C1 segment of cervical spinal cord (tissue), 14 donors: Measurements from ENCODE around the gene TTYH3.
A peak's percentile ranks its signal among the peaks of the same experiment; 100 is the strongest.

Source experiments
- DNase-seq, 14 donors: peaks; one replicate each; lab custom pipeline; 2025; lab: John Stamatoyannopoulos, UW

Gene TTYH3

GRCh38 chr7:2702594-2702957 is 70.8 kb downstream of the TTYH3 start:
- peak in 2 of 14 donors; percentile 35 to 36 for DNase-seq

- no peak for DNase-seq
These were observed 73.7 kb downstream of the TTYH3 start for GRCh38 chr7:2705371-2706096.

GRCh38 chr7:2706685-2707126 is 74.9 kb downstream of the TTYH3 start:
- no peak for DNase-seq

- DNase-seq: no peak
These were observed 75.7 kb downstream of the TTYH3 start for GRCh38 chr7:2707481-2707880.

GRCh38 chr7:2708041-2708440 is 76.3 kb downstream of the TTYH3 start:
- no peak for DNase-seq

GRCh38 chr7:2708547-2709310 is 76.9 kb downstream of the TTYH3 start:
- DNase-seq: no peak

GRCh38 chr7:2709553-2710285 is 77.9 kb downstream of the TTYH3 start:
- DNase-seq: peak in 11 of 14 donors; percentile 11 to 73 (median 42)

GRCh38 chr7:2710286-2710655 is 78.5 kb downstream of the TTYH3 start:
- no peak for DNase-seq

- DNase-seq: no peak
These were observed 79.2 kb downstream of the TTYH3 start for GRCh38 chr7:2710901-2711551.

GRCh38 chr7:2711895-2712675 is 80.3 kb downstream of the TTYH3 start:
- no peak for DNase-seq

GRCh38 chr7:2713370-2713769 is 81.6 kb downstream of the TTYH3 start:
- DNase-seq: no peak

GRCh38 chr7:2713978-2714377 is 82.2 kb downstream of the TTYH3 start:
- DNase-seq: no peak
